DND-41 (cell line): ENCODE measurements around the gene COPZ1.

Experiments used
- ATAC-seq: fragments of 200-7000 bp; cut with Tn5 transposase; 3 replicates; pipeline ENCODE4 v1.9.1; 2021; ENCODE audit warnings: low read depth; ENCODE audit not compliant: insufficient read depth
- DNase-seq: peaks from one replicate; pipeline ENCODE4 v3.0.0-alpha.2; 2020
- H2AFZ ChIP-seq: 2 replicates; pipeline ENCODE4 v1.6.0; 2012; ENCODE audit warnings: low read depth, low read length
- H3K27ac ChIP-seq: 2 replicates; pipeline ENCODE4 v1.5.1; 2012; ENCODE audit warnings: low read length, inconsistent platforms
- H3K27me3 ChIP-seq: fragments of 200-600 bp; sonication (generic); 2 replicates; pipeline ENCODE4 v1.6.0; 2012; ENCODE audit warnings: low read length, mild to moderate bottlenecking, inconsistent platforms; ENCODE audit not compliant: insufficient read depth, poor library complexity
- H3K36me3 ChIP-seq: 2 replicates; pipeline ENCODE4 v1.5.1; 2012; ENCODE audit warnings: low read length, inconsistent platforms; ENCODE audit not compliant: insufficient read depth
- H3K4me1 ChIP-seq: 2 replicates; pipeline ENCODE4 v1.5.1; 2012; ENCODE audit warnings: mild to moderate bottlenecking, low read length; ENCODE audit not compliant: insufficient read depth
- H3K4me2 ChIP-seq: 2 replicates; pipeline ENCODE4 v1.6.0; 2012; ENCODE audit warnings: mild to moderate bottlenecking, moderate library complexity, low read length, inconsistent platforms; ENCODE audit not compliant: insufficient read depth
- H3K4me3 ChIP-seq, 2 experiments: fragments of 200-600 bp in 1 of 2; shearing (Covaris generic) in 1 of 2; 2 replicates each; pipeline ENCODE4 v1.5.1; 2012 to 2016; ENCODE audit warnings: inconsistent platforms in 2 of 2, low read length in 2 of 2, mild to moderate bottlenecking in 2 of 2, low read depth in 1 of 2, moderate library complexity in 1 of 2
- H3K79me2 ChIP-seq: 2 replicates; pipeline ENCODE4 v1.6.0; 2012; ENCODE audit warnings: low read length, inconsistent platforms; ENCODE audit not compliant: insufficient read depth
- H3K9ac ChIP-seq: 2 replicates; pipeline ENCODE4 v1.6.0; 2012; ENCODE audit warnings: low read depth, mild to moderate bottlenecking, inconsistent platforms, low read length, moderate library complexity
- H3K9me3 ChIP-seq: 2 replicates; pipeline ENCODE4 v1.5.1; 2012; ENCODE audit warnings: low read length, moderate library complexity, mild to moderate bottlenecking, inconsistent platforms; ENCODE audit not compliant: insufficient read depth, severe bottlenecking
- H4K20me1 ChIP-seq: 2 replicates; pipeline ENCODE4 v1.6.0; 2012; ENCODE audit warnings: low read length; ENCODE audit not compliant: insufficient read depth
- EZH2 ChIP-seq: IDR thresholded peaks from 3 replicates; pipeline ENCODE4 v1.6.1; 2012; ENCODE audit warnings: borderline replicate concordance, low read depth, mild to moderate bottlenecking, moderate library complexity, low read length, inconsistent platforms; ENCODE audit not compliant: severe bottlenecking
- TF ChIP-seq, protein P1 (sequence below): IDR thresholded peaks from 2 replicates; pipeline ENCODE4 v1.5.1; 2012; ENCODE audit warnings: borderline replicate concordance, low read length, moderate library complexity, mild to moderate bottlenecking; ENCODE audit not compliant: poor library complexity, severe bottlenecking; ENCODE audit errors: extremely low read depth

The COPZ1 gene

DNA sequence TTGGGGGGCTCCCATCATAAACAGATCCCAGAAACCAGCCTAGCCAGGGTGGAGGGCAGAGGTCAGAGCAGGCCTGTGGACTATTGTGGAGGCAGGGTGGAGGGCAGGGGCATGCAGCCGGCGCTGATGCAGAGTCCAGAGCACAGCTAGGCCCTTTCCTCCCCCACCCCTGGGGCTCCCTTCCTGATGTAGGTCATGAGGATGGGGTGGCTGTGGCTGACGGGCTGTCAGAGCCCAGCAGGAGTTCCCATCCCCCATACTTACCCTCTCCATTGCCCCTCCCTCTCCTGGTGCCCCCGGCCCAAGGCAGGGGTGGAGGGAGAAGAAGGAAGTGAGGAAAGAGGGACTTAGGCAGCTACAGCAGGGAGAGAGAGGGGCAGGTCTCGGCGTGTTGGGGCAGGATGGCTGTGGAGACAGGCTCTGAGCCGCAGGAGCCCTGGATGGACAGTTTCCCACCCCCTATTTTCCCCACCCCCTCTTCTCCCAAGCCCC is 65.3 kb downstream of the COPZ1 start:
- DNase-seq = no peak
- H3K79me2 ChIP-seq = no peaks in the 10 kb centered on the region
- H3K27ac ChIP-seq = no peak overlapping the region
- H3K27me3 ChIP-seq = no peaks in the 10 kb centered on the region
- no peaks in the 10 kb centered on the region for H3K9me3 ChIP-seq
- no peaks in the 10 kb centered on the region for H3K4me1 ChIP-seq
- TF ChIP-seq, protein P1, sequence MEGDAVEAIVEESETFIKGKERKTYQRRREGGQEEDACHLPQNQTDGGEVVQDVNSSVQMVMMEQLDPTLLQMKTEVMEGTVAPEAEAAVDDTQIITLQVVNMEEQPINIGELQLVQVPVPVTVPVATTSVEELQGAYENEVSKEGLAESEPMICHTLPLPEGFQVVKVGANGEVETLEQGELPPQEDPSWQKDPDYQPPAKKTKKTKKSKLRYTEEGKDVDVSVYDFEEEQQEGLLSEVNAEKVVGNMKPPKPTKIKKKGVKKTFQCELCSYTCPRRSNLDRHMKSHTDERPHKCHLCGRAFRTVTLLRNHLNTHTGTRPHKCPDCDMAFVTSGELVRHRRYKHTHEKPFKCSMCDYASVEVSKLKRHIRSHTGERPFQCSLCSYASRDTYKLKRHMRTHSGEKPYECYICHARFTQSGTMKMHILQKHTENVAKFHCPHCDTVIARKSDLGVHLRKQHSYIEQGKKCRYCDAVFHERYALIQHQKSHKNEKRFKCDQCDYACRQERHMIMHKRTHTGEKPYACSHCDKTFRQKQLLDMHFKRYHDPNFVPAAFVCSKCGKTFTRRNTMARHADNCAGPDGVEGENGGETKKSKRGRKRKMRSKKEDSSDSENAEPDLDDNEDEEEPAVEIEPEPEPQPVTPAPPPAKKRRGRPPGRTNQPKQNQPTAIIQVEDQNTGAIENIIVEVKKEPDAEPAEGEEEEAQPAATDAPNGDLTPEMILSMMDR = no peak
- TF ChIP-seq EZH2 = no peak
- no peak overlapping the region for H3K9ac ChIP-seq
- no peak overlapping the region for H2AFZ ChIP-seq
- no peaks in the 10 kb centered on the region for H4K20me1 ChIP-seq
- no peak for ATAC-seq
- no peak overlapping the region for H3K4me3 ChIP-seq
- no peak overlapping the region for H3K4me2 ChIP-seq
- peaks cover 10% of the 10 kb centered on the region; the same call in 1 of the 2 replicates for H3K36me3 ChIP-seq

DNA sequence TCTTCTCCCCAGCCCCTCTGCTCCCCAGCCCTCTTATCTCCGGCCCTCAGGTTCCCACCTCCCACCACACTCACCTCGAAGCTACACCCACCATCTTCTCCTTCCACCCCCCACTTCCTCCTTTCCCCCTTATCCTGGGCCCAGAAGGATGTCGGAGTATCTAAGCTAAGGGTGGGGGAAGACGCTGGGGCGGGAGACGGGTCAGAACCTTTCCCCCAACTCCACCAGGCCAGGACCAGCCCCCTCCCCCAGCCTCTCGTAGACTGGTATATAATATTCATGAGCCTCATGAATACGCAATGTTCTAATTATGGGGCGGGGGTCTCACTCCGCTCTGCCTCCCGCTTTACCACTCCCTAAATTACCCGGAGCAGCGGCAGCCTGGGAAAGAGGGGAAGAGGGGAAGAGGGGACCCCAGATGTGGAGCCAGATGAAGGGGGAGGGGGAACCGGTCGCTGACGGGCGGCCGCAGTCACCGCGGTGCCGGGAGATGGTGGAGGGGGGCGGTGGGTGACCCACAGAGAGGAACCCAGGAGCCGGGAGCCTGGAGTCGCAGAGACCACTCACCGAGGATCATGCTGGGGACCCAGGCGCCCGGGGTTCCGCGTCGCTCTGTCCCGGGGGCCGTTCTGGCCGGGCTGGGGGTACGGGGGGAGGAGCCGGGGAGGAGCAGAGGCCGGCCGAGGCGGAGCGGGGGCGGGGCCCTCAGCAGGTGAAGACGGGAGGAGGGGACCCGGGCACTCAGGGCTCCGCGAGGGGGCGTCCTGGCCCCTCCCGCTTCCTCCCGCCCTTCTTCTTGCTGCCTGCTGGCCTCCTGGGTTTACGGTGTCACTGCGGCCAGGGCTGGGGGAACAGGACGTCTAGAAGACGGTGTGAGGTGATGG is 66.0 kb downstream of the COPZ1 start:
- Histone ChIP-seq H3K9me3 (no peaks in the 10 kb centered on the region), H3K4me1 (no peaks in the 10 kb centered on the region), H3K79me2 (no peaks in the 10 kb centered on the region), H3K27ac (no peak overlapping the region), H3K4me2 (no peak overlapping the region), H3K4me3 (no peak overlapping the region), H4K20me1 (no peaks in the 10 kb centered on the region), H3K36me3 (peaks cover 15% of the 10 kb centered on the region), H3K27me3 (no peaks in the 10 kb centered on the region), H2AFZ (no peak overlapping the region), H3K9ac (no peak overlapping the region)
- TF ChIP-seq, protein P1 = no peak
- no peak for TF ChIP-seq EZH2
- ATAC-seq (no peak), DNase-seq (no peak)

DNA sequence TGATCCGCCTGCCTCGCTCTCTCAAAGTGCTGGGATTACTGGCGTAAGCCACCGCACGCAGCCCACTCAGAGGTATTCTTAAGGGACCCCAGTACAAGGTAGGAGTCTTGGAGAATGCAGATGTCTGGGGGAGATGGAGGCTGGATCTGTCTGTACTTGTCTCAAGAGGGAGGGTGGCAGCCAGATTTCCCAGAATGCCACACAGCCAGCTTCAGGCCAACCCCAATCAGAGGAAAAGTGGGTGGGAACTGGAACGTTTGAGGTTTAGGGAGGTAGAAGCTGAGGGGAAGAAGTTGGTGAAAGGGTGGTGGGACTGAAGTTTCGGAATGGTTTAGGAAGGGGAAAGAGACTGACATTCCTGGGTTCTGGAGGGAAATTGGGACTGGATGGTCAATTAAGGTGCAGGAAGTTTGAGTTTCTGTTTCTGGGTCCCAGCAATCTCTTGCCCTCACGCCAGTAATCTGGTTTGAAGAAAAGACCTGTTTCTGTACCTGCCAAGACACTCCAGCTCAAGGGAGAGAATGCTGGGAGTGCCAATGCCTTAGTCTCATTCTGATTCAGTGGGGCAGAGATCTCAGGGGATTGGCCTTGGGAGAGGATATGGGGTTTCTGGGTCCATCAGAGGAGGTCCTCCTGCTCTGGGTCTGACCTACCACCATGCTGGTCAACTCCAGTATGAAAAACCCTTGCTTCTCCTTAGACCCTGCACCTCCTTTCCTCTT is 67.7 kb downstream of the COPZ1 start:
- Histone ChIP-seq H2AFZ (no peak overlapping the region), H3K4me2 (no peak overlapping the region), H4K20me1 (no peaks in the 10 kb centered on the region), H3K27me3 (no peaks in the 10 kb centered on the region), H3K4me1 (no peaks in the 10 kb centered on the region), H3K4me3 (no peak overlapping the region), H3K27ac (no peak overlapping the region), H3K9me3 (no peaks in the 10 kb centered on the region), H3K79me2 (no peaks in the 10 kb centered on the region), H3K36me3 (peaks cover 32% of the 10 kb centered on the region), H3K9ac (no peak overlapping the region)
- ATAC-seq = no peak
- no peak for DNase-seq
- no peak for TF ChIP-seq EZH2
- TF ChIP-seq, protein P1 = no peak
